ENCODE measurements around the gene PAQR9.

GRCh38 chr3:142962175-142962519 is 1.3 kb downstream of the PAQR9 start:
- no peak for TF ChIP-seq CTCF (IDR thresholded peaks at IDR 0.05)
- TF ChIP-seq EZH2 (IDR thresholded peaks at IDR 0.05; ENCODE audit: borderline replicate concordance, insufficient read depth, low read depth, low read length, poor library complexity, severe bottlenecking) = no peak

Data from B cell (primary cell).